H1 (cell line): ENCODE data around the gene SMYD3. TPM values are rescaled to one million over a fixed set of nuclear protein-coding genes. Genes with fewer than 3 reads are reported as not detected.

Experiments used
- CTCF ChIA-PET: fragments of 300-600 bp; sonication (Branson Sonifier 250); formaldehyde crosslinking; loops from one replicate; lab custom pipeline; 2021; ENCODE audit not compliant: partially characterized antibody; lab: Charles Lee
- POLR2A ChIA-PET: fragments of 300-600 bp; sonication (Branson Sonifier 250); formaldehyde crosslinking; loops from one replicate; lab custom pipeline; 2021; ENCODE audit warnings: inconsistent platforms; ENCODE audit not compliant: partially characterized antibody; lab: Charles Lee
- DNase-seq, 2 experiments: peaks; one replicate each; pipeline versions ENCODE4 v3.0.0 to v3.0.0-alpha.2; 2010 to 2022; ENCODE audit warnings: low spot score in 2 of 2, low read depth in 1 of 2, mixed read lengths in 1 of 2
- FAIRE-seq: peaks from 2 replicates; lab custom pipeline; 2011; peaks lifted over from hg19 to GRCh38; lab: Jason Lieb, UNC
- H2AFZ ChIP-seq: 2 replicates; pipeline ENCODE4 v1.8.1; 2012; ENCODE audit warnings: low read length, inconsistent platforms
- H2AK5ac ChIP-seq: 2 replicates; pipeline ENCODE4 v1.6.1; 2013; ENCODE audit warnings: low read depth, low read length
- H2BK120ac ChIP-seq: replicated peaks from 2 replicates; pipeline ENCODE3; 2013; ENCODE audit warnings: low read depth, low read length, inconsistent platforms
- H2BK12ac ChIP-seq: 2 replicates; pipeline ENCODE4 v1.6.1; 2013; ENCODE audit warnings: low read depth, low read length
- H2BK15ac ChIP-seq: 2 replicates; pipeline ENCODE4 v1.6.1; 2013; ENCODE audit warnings: low read length
- H2BK20ac ChIP-seq: 2 replicates; pipeline ENCODE4 v1.6.1; 2013; ENCODE audit warnings: low read length
- H2BK5ac ChIP-seq: 2 replicates; pipeline ENCODE4 v1.6.1; 2013; ENCODE audit warnings: low read depth, low read length
- H3K14ac ChIP-seq: 2 replicates; pipeline ENCODE4 v1.6.1; 2013; ENCODE audit warnings: inconsistent platforms; ENCODE audit not compliant: insufficient read length
- H3K18ac ChIP-seq: 2 replicates; pipeline ENCODE4 v1.6.1; 2013; ENCODE audit warnings: low read length; ENCODE audit errors: extremely low read depth
- H3K23ac ChIP-seq: 2 replicates; pipeline ENCODE4 v1.6.1; 2013; ENCODE audit warnings: inconsistent platforms; ENCODE audit not compliant: insufficient read length
- H3K23me2 ChIP-seq: 2 replicates; pipeline ENCODE4 v1.6.1; 2013; ENCODE audit warnings: low read depth, low read length
- H3K27ac ChIP-seq: 2 replicates; pipeline ENCODE4 v1.6.1; 2011; ENCODE audit warnings: low read depth, low read length, inconsistent platforms
- H3K27me3 ChIP-seq, 4 experiments: replicated peaks in 1 of 4; 1 replicate in 1 of 4; 2 replicates in 3 of 4; pipeline versions ENCODE4 v1.6.1 to v1.8.1; 2011 to 2013; ENCODE audit warnings: low read length in 3 of 4, mild to moderate bottlenecking in 3 of 4, inconsistent platforms in 2 of 4, mixed read lengths in 2 of 4, moderate library complexity in 1 of 4; ENCODE audit not compliant: control insufficient read depth in 3 of 4, insufficient read depth in 3 of 4; ENCODE audit errors: extremely low read depth in 1 of 4
- H3K36me3 ChIP-seq, 4 experiments: 2 replicates each; pipeline versions ENCODE4 v1.6.1 to v1.8.1; 2011 to 2013; ENCODE audit warnings: mild to moderate bottlenecking in 4 of 4, low read length in 3 of 4, moderate library complexity in 2 of 4, control low read depth in 1 of 4, inconsistent platforms in 1 of 4; ENCODE audit not compliant: insufficient read depth in 4 of 4, control insufficient read depth in 2 of 4
- H3K4ac ChIP-seq: replicated peaks from 2 replicates; pipeline ENCODE3; 2013; ENCODE audit warnings: low read length, low read depth, mixed read lengths, inconsistent platforms; ENCODE audit not compliant: insufficient read length
- H3K4me1 ChIP-seq, 4 experiments: replicated peaks in 1 of 4; 1 replicate in 1 of 4; 2 replicates in 3 of 4; pipeline versions ENCODE4 v1.6.1 to v1.8.1; 2011 to 2013; ENCODE audit warnings: low read length in 3 of 4, inconsistent platforms in 2 of 4, mixed read lengths in 1 of 4; ENCODE audit not compliant: insufficient read depth in 4 of 4, control insufficient read depth in 3 of 4
- H3K4me2 ChIP-seq, 2 experiments: 2 replicates each; pipeline versions ENCODE4 v1.6.1 to v1.8.1; 2011 to 2013; ENCODE audit warnings: low read depth in 2 of 2, low read length in 2 of 2, control low read depth in 1 of 2, inconsistent platforms in 1 of 2, mild to moderate bottlenecking in 1 of 2; ENCODE audit not compliant: insufficient read depth in 1 of 2
- H3K4me3 ChIP-seq, 4 experiments: fragments of 200-600, 300-600 bp in 1 of 4; sonication (generic), shearing (Covaris generic), sonication (Bioruptor Twin) in 1 of 4; 2 replicates each; pipeline versions ENCODE4 v1.5.1 to v1.8.1; 2011 to 2016; ENCODE audit warnings: low read length in 4 of 4, low read depth in 3 of 4, control low read depth in 2 of 4, inconsistent platforms in 2 of 4, mild to moderate bottlenecking in 2 of 4, mixed read lengths in 1 of 4, moderate library complexity in 1 of 4; ENCODE audit not compliant: insufficient read depth in 2 of 4; ENCODE audit errors: extremely low read depth in 1 of 4
- H3K56ac ChIP-seq: replicated peaks from 2 replicates; pipeline ENCODE3; 2013; ENCODE audit warnings: low read depth, mild to moderate bottlenecking, mixed read lengths, low read length, inconsistent platforms; ENCODE audit not compliant: insufficient read length
- H3K79me1 ChIP-seq: 2 replicates; pipeline ENCODE4 v1.6.1; 2013; ENCODE audit warnings: low read depth, low read length, control low read depth
- H3K79me2 ChIP-seq, 2 experiments: 2 replicates each; pipeline versions ENCODE4 v1.6.1 to v1.8.1; 2012 to 2013; ENCODE audit warnings: low read length in 2 of 2, mild to moderate bottlenecking in 2 of 2, inconsistent platforms in 1 of 2; ENCODE audit not compliant: insufficient read depth in 2 of 2, control insufficient read depth in 1 of 2
- H3K9ac ChIP-seq, 4 experiments: replicated peaks in 1 of 4; 1 replicate in 1 of 4; 2 replicates in 3 of 4; pipeline versions ENCODE4 v1.6.1 to v1.8.1; 2011 to 2013; ENCODE audit warnings: low read depth in 3 of 4, low read length in 3 of 4, control low read depth in 2 of 4, mild to moderate bottlenecking in 2 of 4, moderate library complexity in 2 of 4, inconsistent platforms in 1 of 4; ENCODE audit errors: extremely low read depth in 1 of 4
- H3K9me3 ChIP-seq, 2 experiments: 2 replicates each; pipeline versions ENCODE4 v1.6.1 to v1.8.1; 2012 to 2013; ENCODE audit warnings: mild to moderate bottlenecking in 2 of 2, moderate library complexity in 2 of 2, control low read depth in 1 of 2, inconsistent platforms in 1 of 2, low read depth in 1 of 2, low read length in 1 of 2, mixed read lengths in 1 of 2; ENCODE audit not compliant: insufficient read depth in 2 of 2
- H4K20me1 ChIP-seq, 2 experiments: replicated peaks in 1 of 2; 2 replicates each; pipeline versions ENCODE3 to v1.8.1; 2011 to 2013; ENCODE audit warnings: inconsistent platforms in 2 of 2, low read length in 2 of 2, mild to moderate bottlenecking in 1 of 2; ENCODE audit not compliant: insufficient read depth in 2 of 2, control insufficient read depth in 1 of 2
- H4K5ac ChIP-seq: 2 replicates; pipeline ENCODE4 v1.6.1; 2013; ENCODE audit warnings: low read length, low read depth, mixed read lengths, inconsistent platforms; ENCODE audit not compliant: insufficient read length
- H4K8ac ChIP-seq: 2 replicates; pipeline ENCODE4 v1.8.0; 2013; ENCODE audit warnings: mild to moderate bottlenecking, moderate library complexity, low read length, inconsistent platforms; ENCODE audit not compliant: insufficient read depth; ENCODE audit errors: extremely low read depth
- H4K91ac ChIP-seq: replicated peaks from 2 replicates; pipeline ENCODE3; 2013; ENCODE audit warnings: low read length, mixed read lengths, inconsistent platforms; ENCODE audit not compliant: insufficient read length
- BCL11A ChIP-seq, 2 experiments: IDR thresholded peaks; one replicate each; pipeline ENCODE4 v1.6.1; 2011; ENCODE audit warnings: low read depth in 2 of 2, low read length in 2 of 2, mild to moderate bottlenecking in 2 of 2
- CREB1 ChIP-seq: IDR thresholded peaks from 2 replicates; pipeline ENCODE4 v1.6.1; 2012; ENCODE audit warnings: inconsistent platforms
- EGR1 ChIP-seq: IDR thresholded peaks from 2 replicates; pipeline ENCODE4 v1.6.1; 2011; ENCODE audit warnings: low read depth, low read length, borderline replicate concordance
- EP300 ChIP-seq, 2 experiments: IDR thresholded peaks; 1 replicate in 1 of 2; 2 replicates in 1 of 2; pipeline ENCODE4 v1.6.1; 2011 to 2012; ENCODE audit warnings: low read depth in 2 of 2, low read length in 2 of 2, mild to moderate bottlenecking in 2 of 2, borderline replicate concordance in 1 of 2, inconsistent platforms in 1 of 2, moderate library complexity in 1 of 2
- EZH2 ChIP-seq: fragments of 200-600 bp; sonication (generic); IDR thresholded peaks from 2 replicates; pipeline ENCODE4 v1.7.1; 2012; ENCODE audit warnings: low read depth, mild to moderate bottlenecking, moderate library complexity, low read length, inconsistent platforms; ENCODE audit not compliant: severe bottlenecking
- HDAC6 ChIP-seq: IDR thresholded peaks from one replicate; pipeline ENCODE4 v1.7.1; 2012; ENCODE audit warnings: low read depth, mild to moderate bottlenecking, inconsistent platforms, low read length, moderate library complexity
- SIN3A ChIP-seq, 2 experiments: IDR thresholded peaks in 1 of 2; conservative IDR thresholded peaks in 1 of 2; 2 replicates each; pipeline ENCODE4 v1.6.1; 2011 to 2012; ENCODE audit warnings: low read length in 2 of 2, improper control_type of control experiment in 1 of 2, low read depth in 1 of 2, mild to moderate bottlenecking in 1 of 2
- SIRT6 ChIP-seq: IDR thresholded peaks from one replicate; pipeline ENCODE4 v1.7.1; 2012; ENCODE audit warnings: low read length, inconsistent platforms
- SP2 ChIP-seq: IDR thresholded peaks from 2 replicates; pipeline ENCODE4 v1.6.1; 2012; ENCODE audit warnings: mild to moderate bottlenecking, low read length, inconsistent platforms
- TBP ChIP-seq: IDR thresholded peaks from 2 replicates; pipeline ENCODE4 v1.6.1; 2011; ENCODE audit warnings: low read depth, low read length, improper control_type of control experiment
- YY1 ChIP-seq: IDR thresholded peaks from 2 replicates; pipeline ENCODE4 v1.6.1; 2011; ENCODE audit warnings: low read depth, mild to moderate bottlenecking, low read length
- WGBS, 2 experiments: shearing (Covaris generic) in 1 of 2; methylation state at CpG; one replicate each; pipeline versions ENCODE4 v1.1.6 to v1.1.7; 2013 to 2015; ENCODE audit warnings: low lambda C conversion rate in 2 of 2, mixed read lengths in 2 of 2, inconsistent platforms in 1 of 2, low coverage in 1 of 2, missing lambda C conversion rate in 1 of 2; ENCODE audit not compliant: insufficient replicate concordance in 2 of 2, insufficient coverage in 1 of 2, insufficient read length in 1 of 2; ENCODE audit errors: extremely low coverage in 1 of 2, missing lambda C conversion rate in 1 of 2; 5-methylcytosine and 5-hydroxymethylcytosine counted together
- polyA plus RNA-seq, 7 experiments: library from polyadenylated mRNA; depleted of rRNA in 3 of 7; stranded (reverse) in 5 of 7; unstranded in 2 of 7; fragments of >200 nt in 5 of 7; fragments of 200-250 nt in 2 of 7; gene quantifications; 1 replicate in 5 of 7; 2 replicates in 1 of 7; 4 replicates in 1 of 7; pipeline versions ENCODE4 v1.2.1 to v1.2.3, GENCODE V29; 2011 to 2013; ENCODE audit warnings: missing spikeins in 2 of 7, mixed read lengths in 2 of 7
- total RNA-seq: library from RNA; stranded (reverse); fragmentation: NEBNext Ultra II Directional; extraction: Animal tissue kit (Norgen Biotek cat#: 25700); gene quantifications from 2 replicates; pipeline ENCODE4 v1.2.1, GENCODE V29; 2021

The SMYD3 gene
- total and polyA plus RNA-seq, 2 of the 8 experiments (the other 6 are each of a cell fraction or from before 2014, with no cell fraction given) = 17.3 to 25.4 TPM

GRCh38 chr1:245853291-245853690, 653.8 kb downstream of the SMYD3 start:
- H2BK20ac ChIP-seq = no peak overlapping the region
- TF ChIP-seq EZH2 (no peak), EP300 (IDR thresholded peaks at IDR 0.05; ENCODE audit: borderline replicate concordance in 1 of 2, low read depth in 2 of 2, low read length in 2 of 2) (no peak), HDAC6 (no peak), SIRT6 (no peak), YY1 (no peak), EGR1 (no peak), CREB1 (no peak), SP2 (no peak), BCL11A (IDR thresholded peaks at IDR 0.05; ENCODE audit: low read depth in 2 of 2, low read length in 2 of 2) (no peak), TBP (no peak), SIN3A (conservative IDR thresholded peaks at IDR 0.05 in 1 of 2, IDR thresholded peaks at IDR 0.05 in 1 of 2; ENCODE audit: low read depth in 1 of 2, low read length in 2 of 2) (no peak)
- WGBS, 2 experiments = 96% methylated on average over 17 of the region's 17 CpGs; no CpG with 5 or more reads in 1 of the 2 experiments
- FAIRE-seq = no peak
- no peak overlapping the region for H4K5ac ChIP-seq
- H3K4me1 ChIP-seq = peaks cover 0 to 4% (median 3%) of the 10 kb centered on the region in 4 experiments; a peak in 5 of 7 replicates
- no peak overlapping the region for H3K18ac ChIP-seq
- DNase-seq = no peak
- no peak overlapping the region for H2AFZ ChIP-seq
- H2BK5ac ChIP-seq = no peak overlapping the region
- no peaks in the 10 kb centered on the region for H3K79me1 ChIP-seq
- H4K8ac ChIP-seq = no peak overlapping the region
- H3K56ac ChIP-seq = no peak overlapping the region
- H3K9me3 ChIP-seq = 0 out of 4 replicates have a peak, but pooled peaks cover 0 to 2% of the 10 kb centered on the region in 2 experiments
- CTCF ChIA-PET = interaction anchor here (0.8 to 1.1 kb wide), 4 partner anchors 9 to 122 kb away, joined by 3 read pairs; no protein-coding TSS in a partner anchor
- H3K27me3 ChIP-seq = no peaks in the 10 kb centered on the region
- H3K4me2 ChIP-seq = no peak overlapping the region
- no peak overlapping the region for H2BK120ac ChIP-seq
- H3K36me3 ChIP-seq = no peaks in the 10 kb centered on the region
- H3K9ac ChIP-seq = no peak overlapping the region
- no peak overlapping the region for H2BK12ac ChIP-seq
- POLR2A ChIA-PET = no interaction called here
- no peak overlapping the region for H4K91ac ChIP-seq
- no peaks in the 10 kb centered on the region for H3K23me2 ChIP-seq
- no peak overlapping the region for H3K14ac ChIP-seq
- no peak overlapping the region for H3K4ac ChIP-seq
- H3K79me2 ChIP-seq = no peaks in the 10 kb centered on the region
- H2BK15ac ChIP-seq = no peak overlapping the region
- H2AK5ac ChIP-seq = no peak overlapping the region
- no peak overlapping the region for H3K4me3 ChIP-seq
- H3K23ac ChIP-seq = no peak overlapping the region
- no peaks in the 10 kb centered on the region for H4K20me1 ChIP-seq
- no peak overlapping the region for H3K27ac ChIP-seq
